HL-60/S4 treated with phorbol 12-myristate 13-acetate at 8.2 ng/mL for 4 days and 3 days (cell line): ENCODE measurements around the gene PDIA5.

Experiments used
- in situ Hi-C: fragments of 300-500 bp; cut with MboI; formaldehyde crosslinking; loops from 2 replicates; pipeline ENCODE4 v1.15.0; 2022; ENCODE audit warnings: low sequenced_read_pairs

Gene PDIA5

GRCh38 chr3:123039178-123039577 lies 27.6 kb upstream of the PDIA5 start:
- in situ Hi-C loops: no loop called here

GRCh38 chr3:123042413-123042812 lies 24.4 kb upstream of the PDIA5 start:
- in situ Hi-C loops: no loop called here

- in situ Hi-C loops: no loop called here
These were observed 21.7 kb upstream of the PDIA5 start for GRCh38 chr3:123044981-123045763.

- in situ Hi-C loops: no loop called here
These were observed 20.4 kb upstream of the PDIA5 start for GRCh38 chr3:123046262-123047061.

DNA sequence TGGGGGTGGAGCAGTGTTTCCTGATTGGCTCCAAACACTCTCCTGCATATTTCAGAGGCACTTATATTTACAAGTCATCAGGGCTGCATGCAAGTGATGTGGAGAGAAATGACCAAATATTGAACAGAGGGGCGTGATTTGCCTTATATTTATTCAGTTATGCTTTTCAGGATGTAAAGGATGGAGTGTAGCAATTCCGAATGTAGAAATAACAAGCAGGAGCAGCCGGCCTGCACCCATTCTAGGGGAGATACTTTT lies 19.8 kb upstream of the PDIA5 start:
- in situ Hi-C loops: no loop called here

DNA sequence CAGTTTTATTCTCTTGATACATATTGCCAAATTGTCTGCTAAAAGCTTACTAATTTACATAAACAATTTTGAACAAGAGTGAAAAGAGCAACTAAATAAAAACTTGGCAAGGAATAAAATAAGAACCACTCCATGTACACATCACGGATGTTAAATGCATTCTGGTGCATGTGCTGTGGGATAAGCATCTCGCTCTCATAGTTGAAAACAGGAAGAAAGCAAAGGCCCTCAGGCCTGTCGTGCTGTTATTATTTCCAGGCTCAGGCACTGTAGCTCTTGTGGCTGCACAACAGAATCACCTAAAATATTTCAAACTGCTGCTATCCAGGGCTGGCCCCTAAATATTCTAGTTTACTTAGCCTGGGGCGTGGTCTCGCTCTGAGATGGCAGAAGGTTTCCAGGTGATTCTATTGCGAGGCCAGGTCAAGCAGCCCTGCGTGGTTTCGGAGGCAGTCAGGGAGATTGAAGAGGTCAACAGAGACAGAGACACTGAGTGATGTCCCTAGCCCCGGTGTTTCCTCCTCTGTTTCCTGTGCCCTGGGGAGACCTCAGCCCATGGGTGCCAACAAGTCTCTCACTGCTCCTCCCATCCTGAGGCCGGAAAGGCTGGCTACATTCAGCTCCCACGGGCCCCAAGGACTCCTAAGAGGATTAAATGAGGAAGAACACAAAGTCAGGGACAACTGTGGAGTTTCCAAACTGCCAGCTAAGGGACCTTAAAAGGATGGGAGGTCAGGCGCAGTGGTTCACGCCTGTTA lies 18.2 kb upstream of the PDIA5 start:
- in situ Hi-C loops: no loop called here

GRCh38 chr3:123050666-123051065 lies 16.2 kb upstream of the PDIA5 start:
- in situ Hi-C loops: no loop called here

DNA sequence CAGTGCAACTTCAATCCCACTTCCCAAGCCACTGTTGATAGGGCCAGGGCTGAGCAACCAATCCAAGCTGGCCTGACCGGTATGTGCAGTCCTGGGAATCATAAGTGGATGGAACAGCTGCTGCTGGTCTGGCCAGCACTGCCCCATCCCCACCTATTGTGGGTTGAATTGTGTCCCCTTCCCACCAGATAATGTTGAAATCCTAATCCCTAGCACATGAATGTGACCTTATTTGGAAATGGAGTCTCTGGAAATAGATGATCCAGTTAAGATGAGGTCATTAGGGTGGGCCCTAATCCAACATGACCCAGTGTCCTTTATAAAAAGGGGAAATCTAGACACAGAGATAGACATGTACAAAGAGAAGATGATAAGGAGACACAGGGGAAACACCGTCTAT lies 13.7 kb upstream of the PDIA5 start:
- in situ Hi-C loops: no loop called here

DNA sequence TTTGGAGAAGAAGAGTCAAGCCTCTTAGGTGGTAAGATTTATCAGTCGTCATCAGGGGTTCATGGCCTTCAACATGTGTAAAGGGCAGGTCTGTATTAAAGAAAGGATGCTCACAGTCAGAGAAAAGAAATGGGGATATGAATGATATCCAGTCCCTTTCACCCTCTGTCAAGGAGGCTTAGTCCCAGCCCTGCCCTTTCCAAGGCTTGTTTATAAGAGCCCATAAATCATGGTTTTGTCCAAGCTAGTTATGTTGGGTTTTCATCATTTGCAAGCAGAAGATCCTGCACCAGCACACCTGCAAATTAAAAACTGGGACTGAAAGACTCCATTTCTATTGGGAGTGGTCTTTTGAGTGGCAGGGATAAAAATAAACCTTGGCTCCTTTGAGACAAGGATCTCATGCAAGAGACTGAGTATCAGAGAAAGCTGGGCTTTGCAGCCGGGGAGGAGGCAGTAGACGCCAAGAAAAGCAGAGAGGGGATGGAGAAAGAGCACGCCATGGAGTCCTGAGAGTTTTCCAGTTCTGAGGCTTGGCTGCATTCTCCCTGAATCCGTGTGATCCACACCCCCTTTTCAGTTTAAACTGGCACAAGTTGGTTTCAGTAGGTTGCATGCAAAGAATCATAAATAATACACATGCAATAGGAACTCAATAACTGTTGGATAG lies 12.6 kb upstream of the PDIA5 start:
- in situ Hi-C loops: no loop called here

- in situ Hi-C loops: no loop called here
These were observed 11.9 kb upstream of the PDIA5 start for GRCh38 chr3:123054931-123055330.

DNA sequence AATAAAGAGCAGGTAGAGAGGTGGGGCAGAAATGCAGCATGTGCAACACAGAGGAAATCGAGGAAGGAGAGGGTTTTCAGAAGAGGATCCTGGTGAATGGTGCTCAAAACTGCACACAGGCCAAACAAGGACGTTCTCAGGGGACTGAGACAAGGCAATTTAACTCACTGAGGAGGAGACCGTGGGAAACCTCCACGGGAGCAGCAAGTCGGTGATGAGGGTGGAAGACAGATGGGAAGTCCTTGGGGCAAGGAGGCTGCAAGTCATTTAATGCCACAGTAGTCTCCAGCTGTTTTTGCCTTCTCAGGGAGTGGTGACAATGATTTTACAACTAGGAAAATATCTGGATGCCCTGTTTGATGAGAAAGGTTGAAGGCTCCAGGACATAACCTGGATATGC lies 11.5 kb upstream of the PDIA5 start:
- in situ Hi-C loops: no loop called here

DNA sequence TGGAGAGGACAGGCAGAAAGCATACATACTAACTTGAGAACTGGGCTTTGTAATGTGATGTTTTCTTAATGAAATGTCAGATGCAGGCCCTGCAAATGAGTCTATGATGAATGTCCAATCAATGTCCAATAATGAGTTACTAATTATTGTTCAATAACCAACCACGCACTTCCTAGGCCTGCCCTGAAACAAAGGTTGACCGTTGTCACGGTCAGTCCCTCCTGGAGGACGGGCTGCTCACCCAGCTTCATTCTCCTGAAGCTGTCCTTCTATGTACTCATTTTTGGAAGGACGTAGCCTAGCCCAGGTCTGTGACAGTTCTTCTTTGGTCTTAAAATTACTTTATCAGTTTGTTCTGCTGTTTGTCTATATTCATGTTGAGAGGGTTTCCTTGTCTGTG lies 8.3 kb upstream of the PDIA5 start:
- in situ Hi-C loops: no loop called here

DNA sequence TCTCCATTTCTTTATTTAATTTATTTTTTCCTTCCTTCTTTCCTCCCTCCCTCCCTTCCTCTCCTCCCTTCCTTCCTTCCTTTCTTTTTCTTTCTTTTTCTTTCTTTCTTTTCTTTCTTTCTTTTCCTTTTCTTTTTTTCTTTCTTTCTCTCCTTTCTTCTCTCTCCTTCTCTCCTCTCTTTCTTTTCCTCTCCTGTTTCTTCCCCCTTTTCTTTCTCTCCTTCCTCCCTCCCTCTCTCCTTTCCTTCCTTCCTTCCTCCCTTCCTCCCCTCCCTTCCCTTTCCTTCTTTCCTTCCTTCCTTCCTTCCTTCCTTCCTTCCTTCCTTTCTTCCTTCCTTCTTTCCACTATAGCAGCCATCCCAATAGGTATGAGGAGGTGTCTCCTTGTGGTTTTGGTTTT lies 6.8 kb upstream of the PDIA5 start:
- in situ Hi-C loops: no loop called here

DNA sequence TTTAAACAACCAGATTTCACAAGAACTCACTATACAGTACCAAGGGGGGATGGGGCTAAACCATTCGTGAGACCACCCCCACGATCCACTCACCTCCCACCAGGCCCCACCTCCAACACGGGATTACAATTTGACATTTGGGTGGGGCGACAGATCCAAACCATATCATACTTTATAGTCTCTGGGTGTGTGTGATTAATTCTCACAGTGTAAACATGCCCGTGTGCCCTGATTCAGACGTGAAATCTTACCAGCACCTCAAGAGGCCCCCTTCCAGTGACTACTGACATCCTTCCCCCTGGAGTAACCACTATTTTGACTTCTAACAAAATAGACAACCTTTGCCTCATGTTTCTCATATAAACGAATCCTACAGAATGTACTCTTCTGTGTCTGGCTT lies 5.0 kb upstream of the PDIA5 start:
- in situ Hi-C loops: no loop called here

GRCh38 chr3:123063034-123063433 lies 3.8 kb upstream of the PDIA5 start:
- in situ Hi-C loops: no loop called here

DNA sequence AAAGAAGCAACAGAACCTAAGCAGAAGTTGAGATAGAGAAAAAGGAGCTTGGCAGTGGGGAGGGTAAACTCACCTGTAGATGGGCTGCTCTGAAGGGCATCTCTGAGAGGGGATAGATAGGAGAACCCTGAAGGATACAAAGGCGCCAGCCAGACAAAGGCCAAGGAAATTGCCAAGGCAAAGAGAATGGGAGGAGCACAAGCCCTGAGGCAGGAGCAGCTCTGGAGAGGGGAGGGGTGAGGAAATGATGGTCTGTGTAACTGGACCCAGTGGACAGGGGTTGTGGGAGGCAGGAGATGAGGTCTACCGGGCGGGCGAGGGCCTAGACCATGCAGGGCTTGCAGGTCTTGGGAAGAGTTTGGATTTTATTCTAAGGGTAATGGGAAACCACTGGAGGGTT lies 2.3 kb upstream of the PDIA5 start:
- in situ Hi-C loops: no loop called here

GRCh38 chr3:123064914-123065313 lies 1.9 kb upstream of the PDIA5 start:
- in situ Hi-C loops: no loop called here

- in situ Hi-C loops: no loop called here
These were observed 278 bp upstream of the PDIA5 start for GRCh38 chr3:123066599-123066895.

- in situ Hi-C loops: no loop called here
These were observed 1.1 kb downstream of the PDIA5 start for GRCh38 chr3:123067689-123068600.

DNA sequence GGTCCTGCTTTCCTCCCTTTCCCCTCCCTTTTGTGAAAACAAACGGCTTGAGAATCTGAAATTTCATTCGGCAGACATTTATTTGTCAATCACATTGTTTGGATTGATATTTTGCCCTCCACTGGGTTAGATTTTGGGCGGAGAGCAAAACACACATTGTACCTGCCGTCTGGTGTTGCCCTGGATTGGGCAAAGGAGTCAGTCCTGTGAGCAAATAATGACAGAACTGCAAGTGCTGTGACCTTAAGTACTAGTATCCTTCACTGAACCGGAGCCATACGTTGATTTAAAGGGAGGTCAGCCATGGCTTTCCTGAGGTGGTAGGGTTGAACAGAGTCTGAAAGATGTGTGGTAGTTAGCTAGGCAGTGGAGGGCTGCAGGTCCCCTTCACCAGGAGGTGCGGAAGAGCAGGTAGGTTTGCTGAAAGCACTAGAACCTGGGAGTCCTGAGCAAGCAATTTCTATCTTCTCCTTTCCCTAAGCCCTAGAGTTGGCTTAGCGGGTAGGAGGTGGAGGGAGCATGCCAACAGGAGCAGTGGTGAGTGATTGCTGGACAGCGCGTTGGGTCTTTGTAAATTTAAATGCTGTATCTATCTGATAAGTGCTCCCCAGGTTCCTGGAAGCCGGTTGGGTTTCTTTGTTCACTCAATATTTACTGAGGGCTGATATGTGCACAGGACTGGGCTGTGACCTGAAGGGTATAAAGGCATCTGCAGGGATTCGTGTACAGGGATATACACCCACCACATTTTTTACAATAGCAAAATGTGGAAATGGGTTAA lies 2.0 kb downstream of the PDIA5 start:
- in situ Hi-C loops: no loop called here
